ENCODE measurements around the gene PPP6R2.

DNA sequence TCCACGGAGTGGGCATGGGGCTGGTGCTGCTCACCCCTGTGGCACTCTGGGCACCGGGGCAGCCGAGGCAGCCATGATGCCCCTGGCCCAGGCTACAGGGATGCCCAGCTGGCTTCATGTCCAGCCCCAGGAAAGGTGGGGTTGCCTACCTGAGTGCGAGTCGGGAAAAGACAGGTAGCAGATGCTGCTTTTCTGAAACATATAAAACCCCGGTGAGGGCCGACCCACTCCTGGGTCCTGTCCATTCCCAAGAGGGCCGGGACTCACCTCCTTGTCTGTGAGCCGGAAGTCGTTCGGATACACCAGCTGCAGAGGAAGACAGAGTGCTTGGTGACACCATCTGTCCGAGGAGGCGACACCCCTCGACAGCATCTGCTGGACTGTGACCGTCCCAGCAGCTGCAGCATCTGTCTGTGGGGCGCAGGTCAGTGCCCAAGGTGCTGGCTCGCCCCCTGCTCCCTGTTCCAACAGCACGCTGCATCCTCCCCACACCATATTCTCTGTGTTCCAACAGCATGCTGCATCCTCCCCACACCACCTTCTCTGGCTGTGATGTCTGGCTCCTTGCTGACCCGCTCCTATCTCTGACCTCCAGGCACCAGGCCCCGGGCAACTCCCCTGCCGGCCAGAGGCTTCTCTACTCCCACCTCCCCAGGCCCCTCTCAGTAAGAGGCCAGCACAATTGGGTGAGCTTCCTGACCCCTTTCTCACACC is 24.3 kb upstream of the PPP6R2 start:
- TF ChIP-seq POLR2A (IDR thresholded peaks at IDR 0.05; ENCODE audit: control extremely low read depth in 1 of 2, low read depth in 2 of 2, low read length in 2 of 2) (no peak), TBP (IDR thresholded peaks at IDR 0.05; ENCODE audit: low read depth, low read length) (no peak), EP300 (IDR thresholded peaks at IDR 0.05; ENCODE audit: borderline replicate concordance in 1 of 2, low read depth in 2 of 2, low read length in 2 of 2) (no peak), MAX (IDR thresholded peaks at IDR 0.05) (no peak), SRF (IDR thresholded peaks at IDR 0.05; ENCODE audit: low read depth, low read length) (no peak), RAD21 (IDR thresholded peaks at IDR 0.05 in 1 of 2, conservative IDR thresholded peaks at IDR 0.05 in 1 of 2; ENCODE audit: low read depth in 2 of 2, low read length in 2 of 2) (no peak), RFX5 (IDR thresholded peaks at IDR 0.05; ENCODE audit: borderline replicate concordance, low read depth, low read length) (no peak), JUND (IDR thresholded peaks at IDR 0.05; ENCODE audit: low read length) (no peak), E2F6 (IDR thresholded peaks at IDR 0.05) (no peak)
